Myocyte (in vitro differentiated cells): ENCODE data around the gene IFITM10. TPM values are rescaled to one million over a fixed set of nuclear protein-coding genes. Genes with fewer than 3 reads are reported as not detected.
"Not testable (repeated sequence)": the region's sequence is repeated elsewhere in the genome, so short reads cannot be mapped to it uniquely, and the experiment has no call there.

Experiments used
- DNase-seq: peaks from one replicate; pipeline ENCODE4 v3.0.0-alpha.2; 2012; ENCODE audit warnings: low read depth
- total RNA-seq: library from RNA; depleted of rRNA; stranded (reverse); fragments of >200 nt; gene quantifications from 2 replicates; pipeline ENCODE4 v1.2.3, GENCODE V29; 2014

Gene IFITM10
- total RNA-seq, 1 donor from 2014 or later, result 3.9 TPM

GRCh38 chr11:1693327-1694063, 56.9 kb downstream of the IFITM10 start:
- peak; percentile 73 for DNase-seq

GRCh38 chr11:1692708-1693326, 57.6 kb downstream of the IFITM10 start:
- DNase-seq, result no peak

- DNase-seq, result no peak
Measured at GRCh38 chr11:1691878-1692707, 58.3 kb downstream of the IFITM10 start.

- DNase-seq, result no peak
Measured at GRCh38 chr11:1691026-1691877, 59.1 kb downstream of the IFITM10 start.

GRCh38 chr11:1690167-1691025, 60.0 kb downstream of the IFITM10 start:
- no peak for DNase-seq

- not testable (repeated sequence) for DNase-seq
Measured at GRCh38 chr11:1689250-1690166, 60.9 kb downstream of the IFITM10 start.

- DNase-seq, result not testable (repeated sequence)
Measured at GRCh38 chr11:1688336-1688947, 62.0 kb downstream of the IFITM10 start.

- not testable (repeated sequence) for DNase-seq
Measured at GRCh38 chr11:1686220-1686619, 64.2 kb downstream of the IFITM10 start.

- not testable (repeated sequence) for DNase-seq
Measured at GRCh38 chr11:1684886-1685874, 65.2 kb downstream of the IFITM10 start.

- not testable (repeated sequence) for DNase-seq
Measured at GRCh38 chr11:1683904-1684572, 66.4 kb downstream of the IFITM10 start.

- not testable (repeated sequence) for DNase-seq
Measured at GRCh38 chr11:1683216-1683615, 67.2 kb downstream of the IFITM10 start.

Other genes with a start within 250 kb of the IFITM10 start
- gene DUSP8, start 178.3 kb downstream of the IFITM10 start, total RNA-seq, result 0.29 and 1.2 TPM in 2 replicates
- not detected in 2 replicates for gene KRTAP5-1, start 165.3 kb downstream of the IFITM10 start, total RNA-seq
- not detected in 2 replicates for gene KRTAP5-2, start 152.3 kb downstream of the IFITM10 start, total RNA-seq
- not detected in 2 replicates for gene KRTAP5-3, start 142.1 kb downstream of the IFITM10 start, total RNA-seq
- not detected in 2 replicates for gene KRTAP5-4, start 128.5 kb downstream of the IFITM10 start, total RNA-seq
- gene KRTAP5-5, start 120.8 kb downstream of the IFITM10 start, total RNA-seq, result not detected in 2 replicates
- not detected in 2 replicates for gene KRTAP5-6, start 53.4 kb downstream of the IFITM10 start, total RNA-seq
- 557 and 650 TPM in 2 replicates for gene CTSD, start 13.3 kb upstream of the IFITM10 start, total RNA-seq
- gene SYT8, start 84.4 kb upstream of the IFITM10 start, total RNA-seq, result 0.59 and 2.8 TPM in 2 replicates
- gene TNNI2, start 88.4 kb upstream of the IFITM10 start, total RNA-seq, result 429 and 432 TPM in 2 replicates
- gene LSP1, start 102.5 kb upstream of the IFITM10 start, total RNA-seq, result 407 and 468 TPM in 2 replicates
- 1.4 and 3.9 TPM in 2 replicates for gene PRR33, start 141.3 kb upstream of the IFITM10 start, total RNA-seq
- gene TNNT3, start 169.1 kb upstream of the IFITM10 start, total RNA-seq, result 1,570 and 2,000 TPM in 2 replicates
- 95.2 and 101 TPM in 2 replicates for gene MRPL23, start 196.7 kb upstream of the IFITM10 start, total RNA-seq
- 9,050 and 10,998 TPM in 2 replicates for gene H19, start 247.2 kb upstream of the IFITM10 start, total RNA-seq